BJ (cell line): ENCODE measurements around the gene GYS2. TPM values are rescaled to one million over a fixed set of nuclear protein-coding genes. Genes with fewer than 3 reads are reported as not detected.

Experiments used
- CTCF ChIA-PET: fragments of 350-600 bp; formaldehyde crosslinking; extraction: SDS; loops from one replicate; lab custom pipeline; 2021; ENCODE audit warnings: antibody characterized with exemption, inconsistent platforms; lab: Yijun Ruan, JAX
- POLR2A ChIA-PET: fragments of 300-600 bp; sonication (Branson Sonifier 250); formaldehyde crosslinking; extraction: SDS; loops from one replicate; lab custom pipeline; 2021; ENCODE audit warnings: antibody characterized with exemption; lab: Charles Lee
- DNase-seq: peaks from one replicate; pipeline ENCODE4 v3.0.0-alpha.2; 2011; ENCODE audit warnings: low read depth
- H3K27me3 ChIP-seq: 2 replicates; pipeline ENCODE4 v1.6.0; 2011; ENCODE audit warnings: low read length; ENCODE audit not compliant: control insufficient read depth, insufficient read depth
- H3K36me3 ChIP-seq: 2 replicates; pipeline ENCODE4 v1.5.1; 2011; ENCODE audit warnings: low read length; ENCODE audit not compliant: control insufficient read depth, insufficient read depth
- H3K4me3 ChIP-seq: 2 replicates; pipeline ENCODE4 v1.5.1; 2011; ENCODE audit warnings: low read depth, mild to moderate bottlenecking, control low read depth, low read length
- CTCF ChIP-seq: IDR thresholded peaks from 2 replicates; pipeline ENCODE4 v1.5.1; 2011; ENCODE audit warnings: low read depth, mild to moderate bottlenecking, control low read depth, inconsistent platforms, low read length, moderate library complexity; ENCODE audit not compliant: insufficient read depth
- polyA plus RNA-seq: library from polyadenylated mRNA; depleted of rRNA; stranded (reverse); fragments of >200 nt; gene quantifications from 2 replicates; pipeline ENCODE4 v1.2.3, GENCODE V29; 2011

GYS2 gene
- polyA plus RNA-seq, 1 experiment = not detected

GRCh38 chr12:21558100-21558679, 46.5 kb downstream of the GYS2 start:
- Histone ChIP-seq H3K27me3 (no peaks in the 10 kb centered on the region; the same call in 1 of the 2 replicates), H3K4me3 (no peak overlapping the region), H3K36me3 (no peaks in the 10 kb centered on the region)
- no peak for DNase-seq
- POLR2A ChIA-PET = no interaction called here
- CTCF ChIA-PET = interaction anchor here (0.8 kb wide), 1 partner anchor 126 kb away, joined by 3 read pairs; no protein-coding TSS in a partner anchor
- TF ChIP-seq CTCF = no peak

GRCh38 chr12:21553329-21553675, 51.3 kb downstream of the GYS2 start:
- ChIA-PET POLR2A (no interaction called here), CTCF (no interaction called here)
- Histone ChIP-seq H3K4me3 (no peak overlapping the region), H3K36me3 (no peaks in the 10 kb centered on the region), H3K27me3 (no peaks in the 10 kb centered on the region; the same call in 1 of the 2 replicates)
- no peak for TF ChIP-seq CTCF
- no peak for DNase-seq

- Histone ChIP-seq H3K36me3 (no peaks in the 10 kb centered on the region), H3K4me3 (no peak overlapping the region), H3K27me3 (no peaks in the 10 kb centered on the region; the same call in 1 of the 2 replicates)
- DNase-seq = no peak
- no peak for TF ChIP-seq CTCF
- ChIA-PET CTCF (no interaction called here), POLR2A (no interaction called here)
These were observed 51.9 kb downstream of the GYS2 start for GRCh38 chr12:21552635-21553328.

GRCh38 chr12:21551841-21552465, 52.7 kb downstream of the GYS2 start:
- H3K27me3 ChIP-seq = no peaks in the 10 kb centered on the region; the same call in 1 of the 2 replicates
- no peak for TF ChIP-seq CTCF
- POLR2A ChIA-PET = no interaction called here
- H3K36me3 ChIP-seq = no peaks in the 10 kb centered on the region
- H3K4me3 ChIP-seq = no peak overlapping the region
- CTCF ChIA-PET = interaction anchor here (0.7 kb wide), 1 partner anchor 992 kb away, joined by 3 read pairs; the partner anchor contains the start of gene C2CD5
- no peak for DNase-seq

GRCh38 chr12:21547437-21547836, 57.2 kb downstream of the GYS2 start:
- Histone ChIP-seq H3K36me3 (no peaks in the 10 kb centered on the region), H3K27me3 (0 out of 2 replicates have a peak, but pooled peaks cover under 1% of the 10 kb centered on the region), H3K4me3 (no peak overlapping the region)
- no peak for TF ChIP-seq CTCF
- CTCF ChIA-PET = no interaction called here
- POLR2A ChIA-PET = no interaction called here
- DNase-seq = no peak
